ENCODE measurements around the gene FBXL17. TPM values are rescaled to one million over a fixed set of nuclear protein-coding genes. Genes with fewer than 3 reads are reported as not detected.

FBXL17 gene
- total and polyA plus RNA-seq, 4 donors, result 30.0 to 58.0 (median 40.3) TPM

GRCh38 chr5:107885601-107886000 is 496.3 kb downstream of the FBXL17 start:
- WGBS (ENCODE audit: insufficient coverage), result no CpG with 5 or more reads among the region's 2 CpGs
- no peaks in the 10 kb centered on the region for H3K4me1 ChIP-seq (ENCODE audit: control insufficient read depth, insufficient read depth, low read length)
- no peak for DNase-seq (ENCODE audit: low read depth in 4 of 6, low spot score in 6 of 6)
- H3K36me3 ChIP-seq (ENCODE audit: control insufficient read depth, insufficient read depth, low read length), result no peaks in the 10 kb centered on the region
- H3K27ac ChIP-seq (ENCODE audit: low read depth, low read length), result no peak overlapping the region
- H3K27me3 ChIP-seq (ENCODE audit: control insufficient read depth, insufficient read depth, low read length), result no peaks in the 10 kb centered on the region
- H3K9me3 ChIP-seq (ENCODE audit: control insufficient read depth, insufficient read depth, low read length), result no peaks in the 10 kb centered on the region
- no peak overlapping the region for H3K4me3 ChIP-seq (ENCODE audit: low read depth, low read length)

GRCh38 chr5:107884871-107885270 is 497.0 kb downstream of the FBXL17 start:
- H3K9me3 ChIP-seq (ENCODE audit: control insufficient read depth, insufficient read depth, low read length), result no peaks in the 10 kb centered on the region
- no CpG with 5 or more reads among the region's 1 CpG for WGBS (ENCODE audit: insufficient coverage)

DNA sequence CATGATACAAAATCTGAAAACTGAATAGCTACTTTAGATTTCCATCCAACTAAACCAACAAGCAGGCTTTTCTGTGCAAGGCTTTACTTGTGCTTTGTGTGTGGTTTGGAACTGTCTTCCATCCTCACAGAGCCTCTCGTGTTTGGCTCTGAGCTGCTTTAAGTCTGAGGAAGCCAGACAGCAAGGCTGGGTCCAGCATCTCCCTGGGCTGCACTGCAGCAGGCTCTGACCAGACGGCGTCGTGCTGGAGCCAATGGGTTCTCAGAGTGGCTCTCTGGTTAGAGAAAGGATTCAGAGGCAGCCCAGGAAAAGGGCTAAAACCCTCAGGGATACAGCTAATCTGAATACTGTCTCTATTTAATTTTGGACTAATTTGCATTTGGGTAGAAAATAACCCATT is 503.2 kb downstream of the FBXL17 start:
- H3K9me3 ChIP-seq (ENCODE audit: control insufficient read depth, insufficient read depth, low read length), result no peaks in the 10 kb centered on the region
- no peaks in the 10 kb centered on the region for H3K27me3 ChIP-seq (ENCODE audit: control insufficient read depth, insufficient read depth, low read length)
- peaks cover 3% of the 10 kb centered on the region for H3K36me3 ChIP-seq (ENCODE audit: control insufficient read depth, insufficient read depth, low read length)
- no peak overlapping the region for H3K27ac ChIP-seq (ENCODE audit: low read depth, low read length)
- 21% methylated on average over 4 of the region's 4 CpGs for WGBS (ENCODE audit: insufficient coverage)
- peaks cover 9% of the 10 kb centered on the region for H3K4me1 ChIP-seq (ENCODE audit: control insufficient read depth, insufficient read depth, low read length)
- DNase-seq (ENCODE audit: low read depth in 4 of 6, low spot score in 6 of 6), result peak in 3 of 6 donors; percentile 42 to 83 (median 55)
- no peak overlapping the region for H3K4me3 ChIP-seq (ENCODE audit: low read depth, low read length)

More at GRCh38 chr5:107884871-107885270, 497.0 kb downstream of the FBXL17 start:
- Histone ChIP-seq H3K4me3 (ENCODE audit: low read depth, low read length) (no peak overlapping the region), H3K27me3 (ENCODE audit: control insufficient read depth, insufficient read depth, low read length) (no peaks in the 10 kb centered on the region), H3K27ac (ENCODE audit: low read depth, low read length) (no peak overlapping the region), H3K4me1 (ENCODE audit: control insufficient read depth, insufficient read depth, low read length) (no peaks in the 10 kb centered on the region), H3K36me3 (ENCODE audit: control insufficient read depth, insufficient read depth, low read length) (peaks cover 2% of the 10 kb centered on the region)
- no peak for DNase-seq (ENCODE audit: low read depth in 4 of 6, low spot score in 6 of 6)

DNA sequence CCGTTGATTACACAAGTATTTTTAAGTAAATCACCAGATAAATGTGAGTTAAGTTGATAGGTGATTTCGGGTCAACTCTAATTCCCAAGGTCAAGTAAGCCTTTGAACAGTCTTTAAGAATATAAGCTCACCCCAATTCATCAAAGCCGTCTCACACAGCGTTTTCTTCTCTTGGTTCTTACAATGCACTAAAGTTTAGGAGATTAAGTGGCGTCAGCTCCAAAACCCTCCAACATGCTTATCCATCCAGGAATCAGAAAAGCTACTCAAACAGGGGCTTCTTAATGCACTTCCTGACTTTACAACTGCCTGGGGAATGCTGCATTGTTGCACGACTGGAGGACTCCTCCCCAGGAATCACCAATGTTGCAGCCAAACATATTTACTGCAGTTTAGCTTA is 505.0 kb downstream of the FBXL17 start:
- no peaks in the 10 kb centered on the region for H3K27me3 ChIP-seq (ENCODE audit: control insufficient read depth, insufficient read depth, low read length)
- DNase-seq (ENCODE audit: low read depth in 4 of 6, low spot score in 6 of 6), result no peak
- 71% methylated on average over 2 of the region's 6 CpGs for WGBS (ENCODE audit: insufficient coverage)
- peaks cover 17% of the 10 kb centered on the region for H3K4me1 ChIP-seq (ENCODE audit: control insufficient read depth, insufficient read depth, low read length)
- no peak overlapping the region for H3K27ac ChIP-seq (ENCODE audit: low read depth, low read length)
- H3K36me3 ChIP-seq (ENCODE audit: control insufficient read depth, insufficient read depth, low read length), result peaks cover 3% of the 10 kb centered on the region
- no peaks in the 10 kb centered on the region for H3K9me3 ChIP-seq (ENCODE audit: control insufficient read depth, insufficient read depth, low read length)
- no peak overlapping the region for H3K4me3 ChIP-seq (ENCODE audit: low read depth, low read length)

GRCh38 chr5:107876261-107876660 is 505.6 kb downstream of the FBXL17 start:
- Histone ChIP-seq H3K27me3 (ENCODE audit: control insufficient read depth, insufficient read depth, low read length) (no peaks in the 10 kb centered on the region), H3K9me3 (ENCODE audit: control insufficient read depth, insufficient read depth, low read length) (no peaks in the 10 kb centered on the region), H3K36me3 (ENCODE audit: control insufficient read depth, insufficient read depth, low read length) (peaks cover 3% of the 10 kb centered on the region), H3K4me1 (ENCODE audit: control insufficient read depth, insufficient read depth, low read length) (peaks cover 17% of the 10 kb centered on the region), H3K27ac (ENCODE audit: low read depth, low read length) (peak overlapping the region; percentile 63), H3K4me3 (ENCODE audit: low read depth, low read length) (no peak overlapping the region)
- DNase-seq (ENCODE audit: low read depth in 4 of 6, low spot score in 6 of 6), result peak in 2 of 6 donors; percentile 51 to 66
- 60% methylated on average over 5 of the region's 7 CpGs for WGBS (ENCODE audit: insufficient coverage)

DNA sequence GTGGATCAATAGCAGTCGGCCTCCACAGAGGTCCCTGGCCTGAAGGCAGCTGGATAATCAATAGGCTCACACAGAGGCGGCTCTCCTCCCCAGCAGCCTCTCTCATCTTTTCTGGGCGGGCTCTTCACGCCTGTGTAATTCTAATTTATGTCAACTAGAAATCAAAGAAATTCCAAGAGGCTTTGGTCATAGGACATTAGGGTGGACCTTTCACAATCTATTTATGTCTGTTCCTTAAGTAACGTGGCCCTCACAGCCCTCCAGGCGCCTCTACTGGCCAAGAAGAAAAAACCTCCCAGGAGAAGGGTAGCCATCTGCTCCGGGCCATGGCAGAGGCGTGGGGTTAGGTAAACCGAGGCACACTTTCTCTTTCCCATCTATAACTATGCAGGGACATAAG is 506.1 kb downstream of the FBXL17 start:
- 100% methylated on average over 2 of the region's 9 CpGs for WGBS (ENCODE audit: insufficient coverage)
- Histone ChIP-seq H3K36me3 (ENCODE audit: control insufficient read depth, insufficient read depth, low read length) (peaks cover 3% of the 10 kb centered on the region), H3K4me1 (ENCODE audit: control insufficient read depth, insufficient read depth, low read length) (peaks cover 17% of the 10 kb centered on the region), H3K27me3 (ENCODE audit: control insufficient read depth, insufficient read depth, low read length) (no peaks in the 10 kb centered on the region), H3K9me3 (ENCODE audit: control insufficient read depth, insufficient read depth, low read length) (no peaks in the 10 kb centered on the region), H3K27ac (ENCODE audit: low read depth, low read length) (peak overlapping the region; percentile 8), H3K4me3 (ENCODE audit: low read depth, low read length) (no peak overlapping the region)
- peak in 1 of 6 donors; percentile 38 for DNase-seq (ENCODE audit: low read depth in 4 of 6, low spot score in 6 of 6)

GRCh38 chr5:107874795-107875194 is 507.1 kb downstream of the FBXL17 start:
- H3K27me3 ChIP-seq (ENCODE audit: control insufficient read depth, insufficient read depth, low read length), result no peaks in the 10 kb centered on the region
- no peaks in the 10 kb centered on the region for H3K9me3 ChIP-seq (ENCODE audit: control insufficient read depth, insufficient read depth, low read length)
- no peak overlapping the region for H3K27ac ChIP-seq (ENCODE audit: low read depth, low read length)
- no peaks in the 10 kb centered on the region for H3K36me3 ChIP-seq (ENCODE audit: control insufficient read depth, insufficient read depth, low read length)
- DNase-seq (ENCODE audit: low read depth in 4 of 6, low spot score in 6 of 6), result peak in 1 of 6 donors; percentile 61
- peaks cover 17% of the 10 kb centered on the region for H3K4me1 ChIP-seq (ENCODE audit: control insufficient read depth, insufficient read depth, low read length)
- H3K4me3 ChIP-seq (ENCODE audit: low read depth, low read length), result no peak overlapping the region

- Histone ChIP-seq H3K4me3 (ENCODE audit: low read depth, low read length) (no peak overlapping the region), H3K27me3 (ENCODE audit: control insufficient read depth, insufficient read depth, low read length) (no peaks in the 10 kb centered on the region), H3K4me1 (ENCODE audit: control insufficient read depth, insufficient read depth, low read length) (peaks cover 17% of the 10 kb centered on the region), H3K9me3 (ENCODE audit: control insufficient read depth, insufficient read depth, low read length) (no peaks in the 10 kb centered on the region), H3K27ac (ENCODE audit: low read depth, low read length) (no peak overlapping the region), H3K36me3 (ENCODE audit: control insufficient read depth, insufficient read depth, low read length) (no peaks in the 10 kb centered on the region)
- DNase-seq (ENCODE audit: low read depth in 4 of 6, low spot score in 6 of 6), result no peak
- no CpG with 5 or more reads among the region's 2 CpGs for WGBS (ENCODE audit: insufficient coverage)
Measured at GRCh38 chr5:107873877-107874276, 508.0 kb downstream of the FBXL17 start.

DNA sequence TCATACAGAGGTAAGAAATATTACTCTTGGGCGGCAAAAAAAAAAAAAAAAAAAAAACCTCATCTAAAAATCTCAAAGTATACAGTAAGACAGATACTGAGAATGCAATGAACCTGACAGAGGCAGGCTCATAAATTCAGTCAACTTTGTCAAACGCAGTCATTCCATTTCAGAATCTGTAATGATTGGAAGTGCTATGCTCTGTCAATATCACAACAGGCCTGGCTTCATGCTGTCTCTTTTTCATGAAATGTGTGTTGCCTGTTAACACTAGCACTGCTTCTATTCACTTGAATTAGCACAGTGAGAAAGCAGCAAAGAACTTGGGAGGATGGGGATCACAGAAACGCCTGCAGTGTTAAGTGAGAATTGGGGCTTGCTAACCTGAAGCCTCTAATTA is 510.9 kb downstream of the FBXL17 start:
- Histone ChIP-seq H3K9me3 (ENCODE audit: control insufficient read depth, insufficient read depth, low read length) (no peaks in the 10 kb centered on the region), H3K36me3 (ENCODE audit: control insufficient read depth, insufficient read depth, low read length) (no peaks in the 10 kb centered on the region), H3K4me1 (ENCODE audit: control insufficient read depth, insufficient read depth, low read length) (peaks cover 13% of the 10 kb centered on the region), H3K27ac (ENCODE audit: low read depth, low read length) (no peak overlapping the region), H3K4me3 (ENCODE audit: low read depth, low read length) (no peak overlapping the region), H3K27me3 (ENCODE audit: control insufficient read depth, insufficient read depth, low read length) (no peaks in the 10 kb centered on the region)
- no CpG with 5 or more reads among the region's 3 CpGs for WGBS (ENCODE audit: insufficient coverage)
- DNase-seq (ENCODE audit: low read depth in 4 of 6, low spot score in 6 of 6), result peak in 1 of 6 donors; percentile 64

GRCh38 chr5:107869438-107870115 is 512.3 kb downstream of the FBXL17 start:
- Histone ChIP-seq H3K27ac (ENCODE audit: low read depth, low read length) (no peak overlapping the region), H3K4me1 (ENCODE audit: control insufficient read depth, insufficient read depth, low read length) (peaks cover 9% of the 10 kb centered on the region), H3K9me3 (ENCODE audit: control insufficient read depth, insufficient read depth, low read length) (no peaks in the 10 kb centered on the region), H3K27me3 (ENCODE audit: control insufficient read depth, insufficient read depth, low read length) (no peaks in the 10 kb centered on the region), H3K36me3 (ENCODE audit: control insufficient read depth, insufficient read depth, low read length) (no peaks in the 10 kb centered on the region), H3K4me3 (ENCODE audit: low read depth, low read length) (no peak overlapping the region)
- DNase-seq (ENCODE audit: low read depth in 4 of 6, low spot score in 6 of 6), result no peak
- 73% methylated on average over 3 of the region's 4 CpGs for WGBS (ENCODE audit: insufficient coverage)
